Ovary (tissue), 3 donors: Measurements from ENCODE around the gene MLPH.

ENCODE experiments used
- POLR2A ChIP-seq: fragments of 450-650 bp; IDR thresholded peaks from one replicate; pipeline ENCODE4 v1.6.1; 2017; ENCODE audit warnings: antibody characterized with exemption, mild to moderate bottlenecking, moderate library complexity
- TF ChIP-seq, protein P1 (sequence below), 3 donors: fragments of 450-650 bp in 2 of 3; fragments of 200-600 bp in 1 of 3; IDR thresholded peaks; one replicate each; pipeline versions ENCODE4 v1.5.1 to v1.8.0; 2016 to 2022; ENCODE audit warnings: antibody characterized with exemption in 3 of 3, mild to moderate bottlenecking in 1 of 3
- donor health status: DM: no; HTN: no; CAD: no.

DNA sequence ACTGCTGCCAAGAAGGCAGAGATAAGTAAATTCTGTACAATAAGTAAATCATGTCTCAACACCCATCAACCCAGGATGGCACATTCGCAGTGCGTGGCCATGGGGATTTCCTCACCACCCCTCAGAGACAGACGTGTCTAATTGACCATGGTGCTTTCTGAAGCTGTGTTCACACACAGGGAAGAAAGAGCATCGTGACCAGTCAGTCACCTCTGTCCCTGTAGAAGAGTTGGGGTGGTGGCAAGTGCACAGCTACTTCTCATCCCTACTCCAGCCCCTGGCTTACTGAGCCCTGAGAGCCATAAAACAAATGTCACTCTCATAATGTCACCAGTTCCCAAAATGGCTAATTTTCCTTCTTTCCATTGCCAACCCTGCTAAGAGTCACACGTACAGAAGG is 31.3 kb upstream of the MLPH start:
- TF ChIP-seq, protein P1, sequence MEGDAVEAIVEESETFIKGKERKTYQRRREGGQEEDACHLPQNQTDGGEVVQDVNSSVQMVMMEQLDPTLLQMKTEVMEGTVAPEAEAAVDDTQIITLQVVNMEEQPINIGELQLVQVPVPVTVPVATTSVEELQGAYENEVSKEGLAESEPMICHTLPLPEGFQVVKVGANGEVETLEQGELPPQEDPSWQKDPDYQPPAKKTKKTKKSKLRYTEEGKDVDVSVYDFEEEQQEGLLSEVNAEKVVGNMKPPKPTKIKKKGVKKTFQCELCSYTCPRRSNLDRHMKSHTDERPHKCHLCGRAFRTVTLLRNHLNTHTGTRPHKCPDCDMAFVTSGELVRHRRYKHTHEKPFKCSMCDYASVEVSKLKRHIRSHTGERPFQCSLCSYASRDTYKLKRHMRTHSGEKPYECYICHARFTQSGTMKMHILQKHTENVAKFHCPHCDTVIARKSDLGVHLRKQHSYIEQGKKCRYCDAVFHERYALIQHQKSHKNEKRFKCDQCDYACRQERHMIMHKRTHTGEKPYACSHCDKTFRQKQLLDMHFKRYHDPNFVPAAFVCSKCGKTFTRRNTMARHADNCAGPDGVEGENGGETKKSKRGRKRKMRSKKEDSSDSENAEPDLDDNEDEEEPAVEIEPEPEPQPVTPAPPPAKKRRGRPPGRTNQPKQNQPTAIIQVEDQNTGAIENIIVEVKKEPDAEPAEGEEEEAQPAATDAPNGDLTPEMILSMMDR (IDR thresholded peaks at IDR 0.05): no peak
- TF ChIP-seq POLR2A: no peak
